GM19468 (cell line): ENCODE results near the gene DNAJC13.
"Not testable (repeated sequence)": the region's sequence is repeated elsewhere in the genome, so short reads cannot be mapped to it uniquely, and the experiment has no call there.

ENCODE experiments used
- ATAC-seq: cut with Tn5 transposase; IDR thresholded peaks from one replicate; pipeline ENCODE4 v1.9.1; 2021; ENCODE audit warnings: mild to moderate bottlenecking, moderate library complexity, moderate number of reproducible peaks; ENCODE audit not compliant: unreplicated experiment; ENCODE audit errors: extremely low read depth

The DNAJC13 gene, protein sequence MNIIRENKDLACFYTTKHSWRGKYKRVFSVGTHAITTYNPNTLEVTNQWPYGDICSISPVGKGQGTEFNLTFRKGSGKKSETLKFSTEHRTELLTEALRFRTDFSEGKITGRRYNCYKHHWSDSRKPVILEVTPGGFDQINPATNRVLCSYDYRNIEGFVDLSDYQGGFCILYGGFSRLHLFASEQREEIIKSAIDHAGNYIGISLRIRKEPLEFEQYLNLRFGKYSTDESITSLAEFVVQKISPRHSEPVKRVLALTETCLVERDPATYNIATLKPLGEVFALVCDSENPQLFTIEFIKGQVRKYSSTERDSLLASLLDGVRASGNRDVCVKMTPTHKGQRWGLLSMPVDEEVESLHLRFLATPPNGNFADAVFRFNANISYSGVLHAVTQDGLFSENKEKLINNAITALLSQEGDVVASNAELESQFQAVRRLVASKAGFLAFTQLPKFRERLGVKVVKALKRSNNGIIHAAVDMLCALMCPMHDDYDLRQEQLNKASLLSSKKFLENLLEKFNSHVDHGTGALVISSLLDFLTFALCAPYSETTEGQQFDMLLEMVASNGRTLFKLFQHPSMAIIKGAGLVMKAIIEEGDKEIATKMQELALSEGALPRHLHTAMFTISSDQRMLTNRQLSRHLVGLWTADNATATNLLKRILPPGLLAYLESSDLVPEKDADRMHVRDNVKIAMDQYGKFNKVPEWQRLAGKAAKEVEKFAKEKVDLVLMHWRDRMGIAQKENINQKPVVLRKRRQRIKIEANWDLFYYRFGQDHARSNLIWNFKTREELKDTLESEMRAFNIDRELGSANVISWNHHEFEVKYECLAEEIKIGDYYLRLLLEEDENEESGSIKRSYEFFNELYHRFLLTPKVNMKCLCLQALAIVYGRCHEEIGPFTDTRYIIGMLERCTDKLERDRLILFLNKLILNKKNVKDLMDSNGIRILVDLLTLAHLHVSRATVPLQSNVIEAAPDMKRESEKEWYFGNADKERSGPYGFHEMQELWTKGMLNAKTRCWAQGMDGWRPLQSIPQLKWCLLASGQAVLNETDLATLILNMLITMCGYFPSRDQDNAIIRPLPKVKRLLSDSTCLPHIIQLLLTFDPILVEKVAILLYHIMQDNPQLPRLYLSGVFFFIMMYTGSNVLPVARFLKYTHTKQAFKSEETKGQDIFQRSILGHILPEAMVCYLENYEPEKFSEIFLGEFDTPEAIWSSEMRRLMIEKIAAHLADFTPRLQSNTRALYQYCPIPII (N-terminal part only)

DNA sequence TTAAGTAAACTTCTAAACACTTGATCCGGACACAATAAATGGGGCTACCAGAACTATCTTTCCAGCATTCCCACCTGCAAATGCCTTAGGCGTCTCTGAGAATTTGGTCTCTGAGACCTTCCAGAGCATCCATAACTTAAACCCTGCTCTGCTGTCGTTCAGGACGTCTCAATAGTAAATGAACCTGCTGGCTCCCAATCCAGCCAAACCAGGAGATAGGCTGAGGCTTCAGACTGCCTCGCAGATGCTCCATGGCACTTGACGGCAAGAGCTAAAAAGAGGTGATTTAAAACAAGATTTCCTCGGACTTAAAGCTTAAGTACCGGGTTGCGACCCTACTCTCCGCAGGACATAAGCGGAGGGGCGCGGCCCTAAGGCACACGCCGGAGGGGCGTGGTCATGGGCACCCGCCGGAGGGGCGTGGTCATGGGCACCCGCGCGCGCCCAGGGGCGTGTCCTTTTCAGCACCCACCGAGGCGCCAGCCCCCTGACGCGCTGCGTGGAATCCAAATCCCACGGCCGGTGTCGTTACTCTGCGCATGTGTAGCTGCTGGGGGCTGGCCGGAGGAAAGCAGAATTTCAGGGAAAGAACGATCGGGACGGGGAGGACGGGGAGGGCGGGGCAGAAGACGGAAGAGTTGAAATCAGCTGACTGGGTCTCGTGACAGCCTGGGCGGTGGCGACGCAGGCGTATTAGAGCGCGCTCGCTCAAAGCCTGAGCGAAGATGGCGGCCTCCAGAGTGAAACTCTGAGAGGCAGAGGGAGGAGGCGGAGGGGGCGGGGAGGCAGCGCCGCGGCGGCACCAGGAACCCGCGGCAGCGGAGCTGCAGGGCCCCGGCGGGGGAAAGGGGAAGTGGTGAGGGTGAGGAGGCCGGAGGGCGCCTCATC is at the start of gene DNAJC13:
Gene DNAJC13, plus strand, starts transcription at position 696 of the 888 bp plus-strand sequence. CDS start 17,049 bp downstream, outside the sequence.
- ATAC-seq, result peak; percentile 91

DNA sequence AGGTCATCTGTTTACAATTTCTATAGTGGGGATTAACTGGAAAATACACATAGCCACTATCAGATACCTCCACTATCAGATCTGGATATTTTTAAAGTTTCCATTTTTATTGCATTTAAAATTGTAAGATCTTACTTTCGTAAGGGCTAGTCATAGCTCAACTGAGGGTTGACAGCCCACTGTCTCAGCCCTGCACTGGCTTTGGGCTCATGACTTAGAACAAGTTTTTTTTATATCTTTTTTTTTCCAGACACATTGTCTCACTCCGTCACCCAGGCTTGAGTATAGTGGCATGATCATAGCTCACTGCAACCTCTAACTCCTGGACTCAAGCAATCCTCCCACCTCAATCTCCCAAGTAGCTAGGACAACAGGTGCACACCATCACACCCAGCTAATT is 48.8 kb upstream of the DNAJC13 start:
- ATAC-seq, result no peak

DNA sequence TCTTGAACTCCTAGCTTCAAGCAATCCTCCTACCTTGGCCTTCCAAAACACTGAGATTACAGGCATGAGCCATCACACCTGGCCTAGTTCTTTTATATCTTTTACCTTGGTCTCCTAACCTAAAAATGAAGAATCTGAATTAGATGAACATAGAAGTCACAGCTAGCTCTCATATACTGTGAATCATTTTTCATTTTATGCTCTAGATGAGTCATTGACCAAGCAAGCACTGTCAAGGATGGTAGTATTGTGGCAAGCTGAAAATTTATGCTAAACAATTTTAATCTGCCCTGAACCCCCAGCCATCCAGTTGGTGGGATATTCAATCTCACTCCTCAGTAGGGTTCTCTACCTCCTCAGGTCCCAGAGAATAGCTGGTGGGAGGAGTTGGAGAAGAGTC is 48.3 kb upstream of the DNAJC13 start:
- ATAC-seq, result no peak

DNA sequence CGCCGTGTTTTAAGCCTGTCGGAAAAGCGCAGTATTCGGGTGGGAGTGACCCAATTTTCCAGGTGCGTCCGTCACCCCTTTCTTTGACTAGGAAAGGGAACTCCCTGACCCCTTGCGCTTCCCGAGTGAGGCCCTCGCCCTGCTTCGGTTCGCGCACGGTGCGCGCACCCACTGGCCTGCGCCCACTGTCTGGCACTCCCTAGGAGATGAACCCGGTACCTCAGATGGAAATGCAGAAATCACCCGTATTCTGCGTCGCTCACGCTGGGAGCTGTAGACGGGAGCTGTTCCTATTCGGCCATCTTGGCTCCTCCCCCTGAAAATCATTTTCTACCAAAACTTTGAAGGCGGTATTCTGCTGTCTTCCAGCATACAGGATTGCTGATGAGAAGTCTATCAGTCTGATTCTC is 40.4 kb upstream of the DNAJC13 start:
- ATAC-seq, result not testable (repeated sequence)

DNA sequence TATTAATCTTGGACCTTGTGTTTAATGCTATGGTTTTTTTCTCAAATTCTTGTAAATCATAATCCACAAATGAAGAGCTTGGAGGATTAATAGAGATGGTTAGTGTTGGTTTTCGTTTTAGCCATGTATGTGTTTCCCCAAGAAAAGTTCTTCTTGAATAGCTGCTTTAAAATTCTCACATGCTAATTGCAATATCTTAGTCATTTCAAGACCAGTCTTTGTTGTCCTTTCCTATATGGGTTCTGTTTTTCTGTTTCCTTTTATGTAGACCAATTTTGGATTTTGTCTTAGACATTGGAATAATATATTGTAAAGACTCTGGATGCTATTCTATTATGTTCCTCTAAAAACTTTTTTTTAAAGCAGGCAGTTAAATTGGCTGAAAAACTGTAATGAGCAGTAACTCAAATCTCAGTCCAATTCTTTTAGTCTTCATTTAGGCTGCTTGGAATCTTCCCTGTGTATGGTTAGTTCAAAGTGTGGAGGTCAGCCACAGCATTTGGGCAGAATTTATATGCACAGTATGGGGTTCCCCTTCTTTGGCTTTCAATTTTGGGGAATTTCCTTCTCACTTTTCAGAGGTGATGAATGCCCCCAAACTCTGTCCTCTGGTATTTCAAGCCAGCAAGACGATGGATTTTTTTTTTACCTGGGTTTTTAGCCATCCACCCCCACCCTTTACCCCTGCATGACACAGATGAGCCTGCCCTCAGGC is 39.1 kb upstream of the DNAJC13 start:
- ATAC-seq, result no peak

DNA sequence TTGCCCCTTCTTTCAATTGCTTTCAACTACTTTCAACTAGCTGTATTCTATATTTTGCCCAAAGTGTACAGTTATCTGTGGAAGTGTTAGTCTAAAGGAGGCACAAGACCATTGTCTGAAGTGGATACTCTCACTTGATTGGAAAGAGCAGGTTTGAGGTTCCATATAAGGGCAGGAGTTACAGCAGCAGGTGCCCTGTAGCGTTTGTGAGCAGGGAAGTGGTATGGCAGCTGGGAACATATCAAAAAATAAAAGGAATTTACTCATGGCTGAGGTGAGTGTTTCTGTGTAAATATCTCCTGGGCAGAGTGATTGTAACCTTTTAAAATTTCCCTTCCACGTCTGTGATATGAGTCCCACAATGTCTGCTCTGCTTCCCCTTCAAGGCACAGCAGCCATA is 38.5 kb upstream of the DNAJC13 start:
- ATAC-seq, result no peak

DNA sequence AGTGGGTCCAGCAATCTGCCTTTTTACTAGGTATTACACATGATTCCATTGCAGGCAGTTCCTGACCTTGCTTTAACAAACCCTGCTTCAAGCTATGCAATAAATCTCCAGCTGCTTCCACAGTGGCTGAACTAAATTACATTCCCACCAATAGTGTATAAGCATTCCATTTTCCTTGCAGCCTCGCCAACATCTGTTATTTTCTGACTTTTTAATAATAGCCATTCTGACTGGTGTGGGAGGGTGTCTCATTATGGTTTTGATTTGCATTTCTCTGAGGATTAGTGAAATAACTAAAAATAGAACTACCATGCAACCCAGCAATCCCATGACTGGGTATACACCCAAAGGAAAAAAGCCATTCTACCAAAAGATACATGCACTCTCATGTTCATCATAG is 36.4 kb upstream of the DNAJC13 start:
- ATAC-seq, result no peak

DNA sequence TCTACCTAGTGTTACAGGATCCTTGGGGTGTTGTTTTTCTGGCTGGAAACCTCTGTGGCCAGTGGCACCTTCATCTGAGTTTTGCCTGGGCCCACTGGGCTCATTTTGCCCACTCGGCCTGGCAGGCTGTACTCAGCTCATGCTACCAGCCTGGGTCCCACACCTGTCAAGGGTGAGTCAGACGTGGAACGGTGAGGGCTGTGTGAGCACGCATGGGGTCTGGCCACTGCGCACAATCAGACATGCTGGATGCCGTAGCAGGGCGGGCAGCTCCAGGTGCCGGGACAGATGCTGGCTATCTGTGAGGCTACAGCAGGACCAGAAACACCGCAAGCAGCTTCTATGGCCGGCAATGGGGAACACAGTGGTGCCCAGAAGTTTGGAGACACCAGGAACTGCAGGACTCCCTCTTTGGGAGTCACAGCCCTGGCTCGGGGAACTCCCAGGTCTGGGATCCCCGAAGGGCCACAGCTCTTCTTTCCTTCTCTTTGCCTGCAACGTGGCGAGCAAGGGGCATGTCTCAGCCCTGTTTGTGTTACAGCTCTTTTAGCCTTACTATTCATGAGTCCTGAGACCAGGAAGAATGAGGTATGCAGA is 35.9 kb upstream of the DNAJC13 start:
- no peak for ATAC-seq

DNA sequence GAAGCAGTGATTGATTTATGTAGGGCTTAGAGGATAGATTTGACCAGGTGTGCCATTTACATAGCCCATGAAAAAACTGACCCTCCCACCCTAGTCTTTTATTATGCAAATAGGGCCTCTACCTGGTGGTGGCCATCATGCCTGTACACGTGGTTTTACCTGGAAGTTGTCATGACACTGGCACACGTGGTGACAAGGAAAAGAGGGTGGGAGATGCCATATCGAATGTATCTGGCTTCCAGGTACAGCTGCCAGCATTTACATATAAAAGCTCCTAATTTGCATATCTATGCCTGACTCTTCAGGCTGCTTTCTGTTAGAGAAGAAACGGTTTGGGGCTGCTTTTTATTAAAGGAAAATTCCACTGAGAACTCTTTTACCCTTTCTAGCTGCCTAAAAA is 35.0 kb upstream of the DNAJC13 start:
- no peak for ATAC-seq

DNA sequence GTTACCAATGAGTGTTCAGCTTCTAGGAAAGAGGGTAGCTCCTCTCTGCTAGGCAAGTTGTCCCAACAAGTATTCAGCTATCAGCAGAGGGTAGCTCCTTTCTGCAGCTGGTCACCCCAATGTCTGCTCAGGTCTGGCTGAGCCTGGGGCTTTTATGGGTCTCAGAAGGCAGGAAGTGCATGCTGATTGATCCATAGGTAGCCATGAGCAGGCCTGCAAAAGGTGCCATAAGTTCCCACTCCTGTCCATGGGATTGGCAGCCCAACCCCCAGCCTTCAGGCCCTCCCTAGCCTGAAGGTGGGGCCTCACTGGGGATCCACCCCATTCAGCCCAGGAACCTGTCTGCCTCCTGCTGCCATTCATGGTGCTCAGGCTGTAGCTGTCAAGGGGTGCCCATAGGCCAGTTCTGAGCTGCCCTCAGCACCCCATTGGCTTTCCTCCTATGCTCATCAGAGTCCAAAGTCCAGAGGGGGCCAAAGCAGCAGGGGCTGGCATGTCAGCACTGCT is 34.6 kb upstream of the DNAJC13 start:
- ATAC-seq, result no peak

DNA sequence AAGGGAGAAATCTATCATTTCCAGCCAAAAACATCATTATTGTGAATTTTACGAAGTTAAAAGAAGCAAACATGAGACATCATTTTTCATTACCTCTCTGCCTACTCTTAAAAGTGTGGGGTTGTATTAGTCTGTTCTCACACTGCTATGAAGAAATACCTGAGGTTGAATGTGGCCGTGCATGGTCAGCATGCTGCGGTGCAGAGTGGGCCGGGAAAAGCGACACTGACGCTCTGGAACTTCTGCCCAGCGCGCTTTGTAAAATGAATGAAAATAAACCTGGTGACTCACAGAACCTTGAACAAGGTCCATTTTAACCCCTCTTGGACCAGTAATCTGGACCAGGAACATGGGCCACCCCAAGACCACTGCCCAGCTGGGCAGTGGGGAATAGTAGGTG is 31.0 kb upstream of the DNAJC13 start:
- no peak for ATAC-seq

DNA sequence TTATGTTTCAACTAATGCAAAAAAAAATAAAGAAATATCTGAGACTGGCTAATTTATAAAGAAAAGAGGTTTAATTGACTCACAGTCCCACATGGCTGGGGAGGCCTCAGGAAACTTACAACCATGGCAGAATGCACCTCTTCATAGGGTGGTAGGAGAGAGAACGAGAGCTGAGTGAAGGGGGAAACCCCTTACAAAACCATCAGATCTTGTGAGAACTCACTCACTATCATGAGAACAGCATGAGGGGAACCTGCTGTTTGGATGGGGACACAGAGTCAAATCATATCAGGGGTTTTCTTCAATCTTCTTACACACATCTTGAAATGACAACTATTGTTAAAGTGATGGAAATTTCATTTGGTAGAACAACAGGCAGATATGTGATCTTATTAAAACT is 24.6 kb upstream of the DNAJC13 start:
- ATAC-seq, result not testable (repeated sequence)

DNA sequence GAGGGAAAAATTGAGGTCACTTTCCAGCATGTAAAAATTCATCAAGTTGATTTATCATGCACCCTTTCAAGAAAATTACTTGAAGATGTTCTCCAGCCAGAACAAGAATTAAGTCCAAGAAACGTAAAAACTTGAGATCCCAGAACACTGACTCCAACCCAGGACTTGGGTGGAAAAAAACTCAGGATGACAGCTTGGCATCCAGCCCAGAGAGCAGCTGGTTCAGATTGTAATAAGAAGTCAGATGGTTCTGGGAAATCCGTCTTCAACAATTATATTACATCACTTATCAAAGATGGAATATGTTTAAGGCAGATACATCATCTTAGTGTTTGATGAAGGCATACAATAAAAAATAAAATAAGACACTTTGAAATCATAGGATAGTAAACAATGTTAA is 23.0 kb upstream of the DNAJC13 start:
- ATAC-seq, result no peak

DNA sequence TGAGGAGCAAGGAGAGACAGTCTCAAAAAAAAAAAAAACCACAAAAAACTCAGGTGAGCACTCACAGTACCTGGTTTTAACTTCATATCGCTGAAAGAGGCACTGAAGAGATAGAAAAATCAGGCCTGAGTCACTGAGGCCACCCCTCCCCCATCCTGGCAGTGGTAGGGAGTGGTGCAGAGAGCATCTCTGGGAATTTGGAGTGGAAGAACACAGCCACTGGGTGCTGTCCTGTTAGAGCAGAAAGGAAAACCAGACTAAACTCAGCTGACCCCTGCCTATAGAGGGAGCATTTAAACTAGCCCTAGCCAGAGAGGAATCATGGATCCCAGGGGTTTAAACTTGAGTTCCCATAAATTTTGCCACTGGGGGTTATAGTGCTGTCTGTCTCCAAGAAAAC is 22.2 kb upstream of the DNAJC13 start:
- no peak for ATAC-seq

DNA sequence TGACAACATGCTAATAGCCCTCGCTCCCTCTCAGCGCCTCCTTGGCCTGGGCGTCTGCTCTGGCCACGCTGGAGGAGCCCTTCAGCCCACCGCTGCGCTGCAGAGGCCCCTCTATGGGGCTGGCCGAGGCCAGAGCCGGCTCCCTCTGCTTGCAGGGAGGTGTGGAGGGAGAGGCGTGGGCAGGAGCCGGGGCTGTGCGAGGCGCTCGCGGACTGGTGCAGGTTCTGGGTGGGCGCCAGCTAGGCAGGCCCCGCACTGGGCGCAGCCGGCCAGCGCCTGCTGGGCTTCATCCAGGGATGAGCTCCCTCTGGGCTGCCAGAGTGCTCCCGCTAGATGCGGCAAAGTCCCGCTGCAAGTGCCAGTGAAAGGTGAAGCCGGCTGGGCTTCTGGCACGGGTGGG is 21.0 kb upstream of the DNAJC13 start:
- no peak for ATAC-seq

DNA sequence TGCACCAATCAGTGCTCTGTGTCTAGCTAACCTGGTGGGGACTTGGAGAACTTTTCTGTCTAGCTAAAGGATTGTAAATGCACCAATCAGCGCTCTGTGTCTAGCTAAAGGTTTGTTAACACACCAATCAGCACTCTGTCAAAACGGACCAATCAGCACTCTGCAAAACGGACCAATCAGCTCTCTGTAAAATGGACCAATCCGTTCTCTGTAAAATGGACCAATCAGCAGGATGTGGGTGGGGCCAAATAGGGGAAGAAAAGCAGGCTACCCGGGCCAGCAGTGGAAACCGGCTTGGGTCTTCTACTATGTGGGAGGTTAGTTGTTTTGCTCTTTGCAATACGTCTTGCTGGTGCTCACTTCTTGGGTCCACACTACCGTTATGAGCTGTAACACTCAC is 20.5 kb upstream of the DNAJC13 start:
- ATAC-seq, result not testable (repeated sequence)

DNA sequence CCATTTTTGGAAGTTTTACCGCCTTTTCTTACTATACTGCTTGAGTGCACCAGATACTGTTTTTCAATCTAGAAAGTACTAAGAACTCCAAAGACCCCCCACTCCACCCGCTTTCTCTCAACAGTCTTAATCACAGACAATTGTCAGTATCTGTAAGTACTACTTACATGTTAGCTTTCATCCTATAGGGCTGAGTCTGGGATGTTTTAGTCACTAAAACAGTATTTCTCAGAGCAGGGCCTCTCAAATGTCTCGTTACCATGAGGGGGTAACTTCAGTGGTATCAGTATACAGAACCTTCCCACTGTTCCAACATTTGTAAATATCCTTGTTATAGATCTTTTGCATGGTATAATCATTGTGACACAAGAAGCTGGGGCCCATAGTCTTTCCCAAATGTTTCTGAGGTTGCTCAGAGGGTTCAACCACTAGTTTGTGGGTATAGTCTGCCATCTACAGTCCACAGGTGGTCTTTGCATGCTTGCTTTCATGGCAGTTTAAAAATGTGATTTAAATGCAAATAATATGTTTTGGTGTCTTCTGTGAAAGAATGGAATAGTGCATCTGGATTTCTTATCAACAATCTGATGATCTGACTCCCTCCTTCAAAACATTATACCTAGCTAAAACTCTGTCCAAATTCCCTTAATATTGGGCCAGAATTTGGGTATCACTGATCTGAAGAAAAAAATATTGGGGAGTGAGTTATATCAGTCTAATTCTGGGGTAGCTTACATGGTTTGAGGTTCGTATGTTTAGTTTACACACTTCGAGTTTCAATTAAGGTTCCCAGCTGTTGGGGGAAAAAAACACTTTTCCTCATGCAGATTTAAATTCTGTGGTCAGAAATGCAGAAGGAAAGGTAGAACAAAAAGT is 18.0 kb upstream of the DNAJC13 start:
- ATAC-seq, result no peak
